ENCODE data around the gene SPTLC3. TPM values are rescaled to one million over a fixed set of nuclear protein-coding genes. Genes with fewer than 3 reads are reported as not detected.

SPTLC3 gene
- total and polyA plus RNA-seq, 2 donors (not counting 1 experiment from before 2014, with no cell fraction given): not detected

DNA sequence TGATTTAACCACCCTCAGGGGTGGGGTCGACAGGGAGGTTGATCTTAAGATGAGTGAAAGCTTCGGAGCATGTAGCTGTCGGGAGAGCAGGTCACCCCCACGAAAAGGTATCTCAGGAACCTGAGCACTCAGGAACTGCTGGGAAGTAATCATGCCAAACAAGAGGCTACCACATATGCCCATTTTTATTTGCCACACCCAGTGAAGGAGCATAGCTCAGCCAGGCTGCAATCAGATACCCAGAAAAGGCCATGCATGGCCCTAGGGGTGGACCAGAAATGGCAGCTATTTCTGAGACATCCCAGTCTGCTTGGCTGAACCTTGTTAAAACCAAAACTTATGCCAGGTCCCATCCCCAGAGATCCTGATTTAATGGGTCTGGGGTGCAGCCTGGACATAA is 139.6 kb downstream of the SPTLC3 start:
- 79% methylated on average over 4 of the region's 4 CpGs for WGBS (ENCODE audit: insufficient coverage)
- Mint-ChIP-seq H3K27me3 (no peaks in the 10 kb centered on the region), H3K4me3 (no peak overlapping the region), H3K27ac (no peak overlapping the region), H3K4me1 (no peaks in the 10 kb centered on the region), H3K9me3 (ENCODE audit: insufficient read depth) (no peaks in the 10 kb centered on the region)
- Histone ChIP-seq H3K9ac (ENCODE audit: low read length) (no peak overlapping the region), H3K36me3 (replicated peaks in 1 of 2; ENCODE audit: control extremely low read depth in 1 of 2, control insufficient read depth in 1 of 2, extremely low read depth in 1 of 2, insufficient read depth in 2 of 2, low read length in 1 of 2) (no peaks in the 10 kb centered on the region), H3K27ac (ENCODE audit: low read length in 2 of 2) (no peak overlapping the region), H3K4me3 (ENCODE audit: control extremely low read depth in 1 of 5, extremely low read depth in 1 of 5, insufficient read depth in 1 of 5, low read depth in 2 of 5, low read length in 4 of 5) (no peak overlapping the region), H3K27me3 (replicated peaks in 1 of 4; ENCODE audit: control extremely low read depth in 1 of 4, control insufficient read depth in 3 of 4, insufficient read depth in 4 of 4, low read length in 3 of 4) (peaks cover 0 to 2% (median 0%) of the 10 kb centered on the region in 4 experiments), H3K9me3 (ENCODE audit: control extremely low read depth in 1 of 3, control insufficient read depth in 2 of 3, insufficient read depth in 1 of 3, low read length in 2 of 3) (no peaks in the 10 kb centered on the region), H3K4me2 (replicated peaks; ENCODE audit: low read depth, low read length, poor library complexity, severe bottlenecking) (no peak overlapping the region), H2AFZ (ENCODE audit: insufficient read depth, low read depth, low read length, poor library complexity, severe bottlenecking) (no peak overlapping the region), H3K4me1 (ENCODE audit: control insufficient read depth in 2 of 2, insufficient read depth in 2 of 2, low read length in 2 of 2) (no peaks in the 10 kb centered on the region), H3K79me2 (ENCODE audit: control insufficient read depth, insufficient read depth, low read length) (no peaks in the 10 kb centered on the region), H4K20me1 (ENCODE audit: control insufficient read depth, insufficient read depth, low read length, poor library complexity, severe bottlenecking) (no peaks in the 10 kb centered on the region)
- no peak for DNase-seq
- no peak for TF ChIP-seq EZH2 (IDR thresholded peaks at IDR 0.05; ENCODE audit: borderline replicate concordance, insufficient read depth, low read depth, low read length, poor library complexity, severe bottlenecking)
- TF ChIP-seq, protein P1, sequence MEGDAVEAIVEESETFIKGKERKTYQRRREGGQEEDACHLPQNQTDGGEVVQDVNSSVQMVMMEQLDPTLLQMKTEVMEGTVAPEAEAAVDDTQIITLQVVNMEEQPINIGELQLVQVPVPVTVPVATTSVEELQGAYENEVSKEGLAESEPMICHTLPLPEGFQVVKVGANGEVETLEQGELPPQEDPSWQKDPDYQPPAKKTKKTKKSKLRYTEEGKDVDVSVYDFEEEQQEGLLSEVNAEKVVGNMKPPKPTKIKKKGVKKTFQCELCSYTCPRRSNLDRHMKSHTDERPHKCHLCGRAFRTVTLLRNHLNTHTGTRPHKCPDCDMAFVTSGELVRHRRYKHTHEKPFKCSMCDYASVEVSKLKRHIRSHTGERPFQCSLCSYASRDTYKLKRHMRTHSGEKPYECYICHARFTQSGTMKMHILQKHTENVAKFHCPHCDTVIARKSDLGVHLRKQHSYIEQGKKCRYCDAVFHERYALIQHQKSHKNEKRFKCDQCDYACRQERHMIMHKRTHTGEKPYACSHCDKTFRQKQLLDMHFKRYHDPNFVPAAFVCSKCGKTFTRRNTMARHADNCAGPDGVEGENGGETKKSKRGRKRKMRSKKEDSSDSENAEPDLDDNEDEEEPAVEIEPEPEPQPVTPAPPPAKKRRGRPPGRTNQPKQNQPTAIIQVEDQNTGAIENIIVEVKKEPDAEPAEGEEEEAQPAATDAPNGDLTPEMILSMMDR (IDR thresholded peaks at IDR 0.05): no peak
- no peak for ATAC-seq (ENCODE audit: low read depth)
- intact Hi-C loops (cut with micrococcal nuclease): no loop called here
- ChIA-PET POLR2A (no interaction called here), CTCF (interaction anchor here (1.0 to 1.1 kb wide), 2 partner anchors 16 to 26 kb away, joined by 3 read pairs; no protein-coding TSS in a partner anchor)

DNA sequence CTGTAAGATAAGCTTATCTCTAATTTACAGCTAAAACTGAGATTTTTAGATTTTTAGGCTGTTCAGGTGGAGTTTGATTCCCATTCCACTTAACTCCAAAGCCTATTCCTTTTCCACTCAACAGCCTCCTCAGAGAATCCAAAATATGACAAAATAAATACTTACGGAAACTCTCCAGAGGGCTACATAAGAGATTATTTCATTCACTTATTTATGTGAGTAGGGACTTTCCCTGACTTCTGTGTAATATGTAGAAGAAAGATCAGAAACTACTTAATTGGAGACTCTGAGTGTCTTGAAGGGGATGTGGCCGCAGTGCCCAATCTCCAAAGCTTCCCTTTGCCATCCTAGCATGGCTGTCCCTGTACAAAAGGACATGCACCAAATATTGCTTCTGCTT is 140.2 kb downstream of the SPTLC3 start:
- Histone ChIP-seq H3K9me3 (ENCODE audit: control extremely low read depth in 1 of 3, control insufficient read depth in 2 of 3, insufficient read depth in 1 of 3, low read length in 2 of 3) (no peaks in the 10 kb centered on the region), H3K9ac (ENCODE audit: low read length) (no peak overlapping the region), H2AFZ (ENCODE audit: insufficient read depth, low read depth, low read length, poor library complexity, severe bottlenecking) (no peak overlapping the region), H3K4me2 (replicated peaks; ENCODE audit: low read depth, low read length, poor library complexity, severe bottlenecking) (no peak overlapping the region), H3K36me3 (replicated peaks in 1 of 2; ENCODE audit: control extremely low read depth in 1 of 2, control insufficient read depth in 1 of 2, extremely low read depth in 1 of 2, insufficient read depth in 2 of 2, low read length in 1 of 2) (no peaks in the 10 kb centered on the region), H3K27ac (ENCODE audit: low read length in 2 of 2) (no peak overlapping the region), H3K27me3 (replicated peaks in 1 of 4; ENCODE audit: control extremely low read depth in 1 of 4, control insufficient read depth in 3 of 4, insufficient read depth in 4 of 4, low read length in 3 of 4) (peaks cover 0 to 2% (median 0%) of the 10 kb centered on the region in 4 experiments), H3K79me2 (ENCODE audit: control insufficient read depth, insufficient read depth, low read length) (no peaks in the 10 kb centered on the region), H3K4me3 (ENCODE audit: control extremely low read depth in 1 of 5, extremely low read depth in 1 of 5, insufficient read depth in 1 of 5, low read depth in 2 of 5, low read length in 4 of 5) (no peak overlapping the region), H3K4me1 (ENCODE audit: control insufficient read depth in 2 of 2, insufficient read depth in 2 of 2, low read length in 2 of 2) (no peaks in the 10 kb centered on the region), H4K20me1 (ENCODE audit: control insufficient read depth, insufficient read depth, low read length, poor library complexity, severe bottlenecking) (no peaks in the 10 kb centered on the region)
- no CpG with 5 or more reads among the region's 2 CpGs for WGBS (ENCODE audit: insufficient coverage)
- no peak for ATAC-seq (ENCODE audit: low read depth)
- DNase-seq: no peak
- intact Hi-C loops (cut with micrococcal nuclease): no loop called here
- POLR2A ChIA-PET: no interaction called here
- Mint-ChIP-seq H3K27me3 (no peaks in the 10 kb centered on the region), H3K9me3 (ENCODE audit: insufficient read depth) (no peaks in the 10 kb centered on the region), H3K4me1 (no peaks in the 10 kb centered on the region), H3K4me3 (no peak overlapping the region), H3K27ac (no peak overlapping the region)
- CTCF ChIA-PET: interaction anchor here (1.1 kb wide), 1 partner anchor 16 kb away, joined by 3 read pairs; no protein-coding TSS in a partner anchor
- TF ChIP-seq, protein P1 (IDR thresholded peaks at IDR 0.05): no peak
- TF ChIP-seq EZH2 (IDR thresholded peaks at IDR 0.05; ENCODE audit: borderline replicate concordance, insufficient read depth, low read depth, low read length, poor library complexity, severe bottlenecking): no peak
